Testis (tissue), 3 donors: Measurements from ENCODE around the gene ALDH1A3. TPM values are rescaled to one million over a fixed set of nuclear protein-coding genes. Genes with fewer than 3 reads are reported as not detected.

Experiments used
- DNase-seq: peaks from one replicate; pipeline ENCODE4 v3.0.0-alpha.2; 2019
- H3K27ac ChIP-seq, 2 donors: fragments of 200-600 bp; sonication (generic); one replicate each; pipeline ENCODE4 v1.5.1; 2019
- H3K27me3 ChIP-seq: fragments of 200-600 bp; sonication (generic); one replicate; pipeline ENCODE4 v1.5.1; 2019
- H3K36me3 ChIP-seq: fragments of 200-600 bp; sonication (generic); one replicate; pipeline ENCODE4 v1.5.1; 2017; ENCODE audit warnings: low read depth; ENCODE audit errors: missing control alignments
- H3K4me1 ChIP-seq: fragments of 200-600 bp; sonication (generic); one replicate; pipeline ENCODE4 v1.5.1; 2019
- H3K4me3 ChIP-seq, 2 donors: fragments of 200-600 bp; sonication (generic); one replicate each; pipeline ENCODE4 v1.5.1; 2017 to 2019
- H3K9me3 ChIP-seq: fragments of 200-600 bp; sonication (generic); one replicate; pipeline ENCODE4 v1.5.1; 2017
- CTCF ChIP-seq, 3 experiments: fragments of 450-650 bp in 2 of 3; fragments of 200-600 bp in 1 of 3; sonication (generic) in 1 of 3; IDR thresholded peaks; one replicate each; pipeline ENCODE4 v1.5.1; 2016 to 2019; ENCODE audit warnings: antibody characterized with exemption in 3 of 3, mild to moderate bottlenecking in 2 of 3, moderate library complexity in 1 of 3
- POLR2A ChIP-seq: fragments of 450-650 bp; IDR thresholded peaks from one replicate; pipeline ENCODE4 v1.6.1; 2017; ENCODE audit warnings: antibody characterized with exemption, mild to moderate bottlenecking, moderate library complexity
- WGBS, 2 donors: methylation state at CpG; one replicate each; pipeline ENCODE4 v1.1.5; 2018; 5-methylcytosine and 5-hydroxymethylcytosine counted together
- intact Hi-C: fragments of 100-400 bp; cut with DNase I; formaldehyde crosslinking; loops from one replicate; pipeline ENCODE4 v1.15.1; 2023; ENCODE audit warnings: low total_unique reads
- polyA plus RNA-seq: library from polyadenylated mRNA; stranded (reverse); fragments of 350-450 nt; fragmentation: Illumina TruSeq; extraction: RNeasy Lipid Tissue Mini Kit (QIAGEN cat#74804); gene quantifications from one replicate; pipeline ENCODE4 v1.2.3, GENCODE V29; 2014; ENCODE audit warnings: low read depth, low replicate concordance; ENCODE audit not compliant: insufficient read depth
- total RNA-seq, 2 donors: library from RNA; depleted of rRNA; stranded (reverse); fragments of >200 nt; gene quantifications; one replicate each; pipeline ENCODE4 v1.2.3, GENCODE V29; 2016

ALDH1A3 gene
- total and polyA plus RNA-seq, 3 donors from 2014 or later: 29.5 to 69.9 (median 42.5) TPM

- Histone ChIP-seq H3K27me3 (no peaks in the 10 kb centered on the region), H3K4me1 (peaks cover 19% of the 10 kb centered on the region), H3K36me3 (no peaks in the 10 kb centered on the region), H3K4me3 (no peak overlapping the region), H3K27ac (no peak overlapping the region), H3K9me3 (no peaks in the 10 kb centered on the region)
- TF ChIP-seq CTCF (IDR thresholded peaks at IDR 0.05) (no peak), POLR2A (no peak)
- no peak for DNase-seq
- intact Hi-C loops: no loop called here
- WGBS, 2 donors: 80 to 89% methylated on average over 8 to 13 of the region's 13 CpGs
Measured at GRCh38 chr15:100895721-100896120, 16.1 kb downstream of the ALDH1A3 start.

DNA sequence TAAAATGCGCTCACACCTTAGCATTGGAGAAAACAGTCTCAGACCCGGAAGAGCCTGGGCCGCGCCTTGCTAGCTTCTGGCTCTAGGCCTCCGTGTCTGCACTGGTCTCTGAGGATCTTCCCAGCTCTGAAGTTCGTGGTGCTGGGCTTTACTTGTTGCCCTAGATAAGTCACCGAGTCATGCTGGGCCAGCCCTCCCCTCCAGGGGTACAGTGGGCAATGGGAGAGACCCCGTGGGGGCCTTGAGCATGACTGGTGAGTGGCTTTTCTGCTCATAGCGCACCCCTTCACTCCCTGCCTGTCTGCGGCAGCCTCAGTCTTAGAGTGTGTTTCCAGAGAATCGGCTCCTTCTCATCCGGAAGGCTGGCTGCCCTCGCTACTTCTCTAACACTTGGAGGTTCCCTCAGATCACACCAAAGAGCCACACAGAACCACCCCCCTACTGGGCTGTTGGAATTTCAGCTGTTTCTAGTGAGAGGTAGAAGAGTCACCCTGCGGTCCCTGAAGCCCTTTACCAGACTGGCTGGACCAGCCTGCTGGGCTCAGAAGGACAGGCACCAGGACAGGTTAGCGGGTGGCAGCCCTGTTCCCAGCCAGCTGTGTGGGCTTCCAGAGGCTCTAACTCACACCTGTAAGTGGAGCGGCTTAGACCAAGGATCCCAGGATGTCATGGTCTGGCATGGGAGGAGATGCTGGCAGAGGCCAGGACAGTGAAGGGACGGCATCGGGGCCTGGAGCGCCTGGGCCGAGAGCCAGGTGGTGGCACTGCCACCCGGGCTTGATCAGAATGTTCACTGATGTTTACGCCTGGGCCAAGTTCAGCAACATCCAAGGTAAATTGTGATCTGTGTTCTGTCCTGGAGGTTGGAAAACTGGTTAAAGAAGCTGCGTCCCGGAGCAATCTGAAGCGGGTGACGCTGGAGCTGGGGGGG, 17.9 kb downstream of the ALDH1A3 start:
- peaks cover 22% of the 10 kb centered on the region for H3K4me1 ChIP-seq
- no peak overlapping the region for H3K27ac ChIP-seq
- no peak for DNase-seq

DNA sequence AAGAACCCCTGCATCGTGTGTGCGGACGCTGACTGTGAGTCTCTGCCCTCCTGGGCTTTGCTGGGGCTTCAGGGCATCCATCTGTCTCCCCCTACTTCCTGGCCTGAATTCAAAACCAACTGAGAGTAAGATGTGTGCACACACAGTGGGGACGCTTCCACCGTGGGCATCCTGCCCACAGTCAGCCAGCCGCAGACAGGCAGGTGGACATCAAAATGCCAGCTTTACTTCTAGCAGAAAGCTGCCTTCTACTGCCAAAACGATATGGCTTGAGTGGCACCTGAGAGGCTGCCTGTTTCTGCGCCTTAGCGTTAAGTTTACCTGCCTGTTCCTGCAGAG, 18.5 kb downstream of the ALDH1A3 start:
- H3K27ac ChIP-seq: no peak overlapping the region
- no peak overlapping the region for H3K4me3 ChIP-seq
- intact Hi-C loops: no loop called here
- no peak for DNase-seq
- H3K27me3 ChIP-seq: no peaks in the 10 kb centered on the region
- 84 to 89% methylated on average over 6 to 9 of the region's 9 CpGs for WGBS, 2 donors
- no peaks in the 10 kb centered on the region for H3K36me3 ChIP-seq
- TF ChIP-seq POLR2A (no peak), CTCF (IDR thresholded peaks at IDR 0.05) (no peak)
- H3K9me3 ChIP-seq: no peaks in the 10 kb centered on the region
- peaks cover 28% of the 10 kb centered on the region for H3K4me1 ChIP-seq

More for the DNA sequence above, 17.9 kb downstream of the ALDH1A3 start:
- Histone ChIP-seq H3K27me3 (no peaks in the 10 kb centered on the region), H3K9me3 (no peaks in the 10 kb centered on the region), H3K36me3 (no peaks in the 10 kb centered on the region), H3K4me3 (no peak overlapping the region)
- intact Hi-C loops: no loop called here
- TF ChIP-seq CTCF (IDR thresholded peaks at IDR 0.05): no peak
- TF ChIP-seq POLR2A: no peak
- WGBS, 2 donors: 88 to 91% methylated on average over 25 to 26 of the region's 26 CpGs

DNA sequence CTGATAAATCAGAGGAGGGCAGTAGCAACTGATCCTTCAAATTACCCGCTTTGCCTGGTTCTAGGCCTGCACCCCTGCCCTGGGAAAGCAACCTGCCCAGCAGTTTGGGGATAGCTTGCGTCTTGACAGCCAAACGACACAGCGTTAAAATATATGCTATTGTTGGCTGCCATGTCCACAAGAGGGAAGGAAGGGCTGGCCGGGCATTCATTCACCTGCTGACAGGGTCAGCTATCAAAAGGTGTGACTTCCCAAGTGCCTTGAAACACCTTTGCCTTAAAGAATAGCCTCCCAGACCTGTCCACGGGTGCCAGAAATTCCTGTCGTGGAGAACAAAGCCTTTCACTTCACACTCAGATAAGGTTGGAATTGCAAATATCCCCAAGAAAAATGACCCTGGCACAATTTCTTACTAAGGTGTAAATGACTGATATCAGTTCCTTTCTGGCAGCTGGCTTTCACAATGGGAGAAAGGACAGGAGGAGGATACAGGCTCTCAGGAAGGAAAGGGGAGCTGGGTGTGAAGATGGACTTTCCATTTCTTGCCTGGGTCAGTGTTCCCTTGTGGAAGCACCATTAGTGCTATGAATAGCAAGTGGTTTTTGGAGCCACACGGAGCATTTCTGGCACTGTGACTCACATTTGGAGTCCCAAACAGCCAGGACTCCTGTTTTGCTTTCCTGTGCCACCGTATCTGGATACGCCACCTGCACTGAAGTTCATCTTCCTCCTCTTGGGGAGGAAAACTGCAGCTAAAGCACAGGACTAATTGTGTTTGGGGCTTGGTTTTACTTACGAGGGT, 19.2 kb downstream of the ALDH1A3 start:
- intact Hi-C loops: no loop called here
- DNase-seq: no peak
- no peaks in the 10 kb centered on the region for H3K9me3 ChIP-seq
- no peak overlapping the region for H3K4me3 ChIP-seq
- H3K27ac ChIP-seq: peak overlapping the region in 1 of 2 donors; percentile 36
- H3K27me3 ChIP-seq: no peaks in the 10 kb centered on the region
- WGBS, 2 donors: 71 to 72% methylated on average over 11 of the region's 11 CpGs
- no peaks in the 10 kb centered on the region for H3K36me3 ChIP-seq
- TF ChIP-seq POLR2A (no peak), CTCF (IDR thresholded peaks at IDR 0.05) (no peak)
- peaks cover 31% of the 10 kb centered on the region for H3K4me1 ChIP-seq
